Fibroblast of lung (primary cell): ENCODE measurements around the gene SPIRE1. TPM values are rescaled to one million over a fixed set of nuclear protein-coding genes. Genes with fewer than 3 reads are reported as not detected.

Experiments used
- DNase-seq, 2 donors: peaks; one replicate each; pipeline versions ENCODE4 v3.0.0 to v3.0.0-alpha.2; 2010; ENCODE audit warnings: low read depth in 2 of 2
- H2AFZ ChIP-seq: 2 replicates; pipeline ENCODE4 v1.5.1; 2012; ENCODE audit warnings: low read length, control low read depth, inconsistent platforms
- H3K27ac ChIP-seq: 2 replicates; pipeline ENCODE4 v1.5.1; 2011; ENCODE audit warnings: low read length, control low read depth; ENCODE audit not compliant: insufficient read depth
- H3K27me3 ChIP-seq: 2 replicates; pipeline ENCODE4 v1.5.1; 2011; ENCODE audit warnings: mild to moderate bottlenecking, low read length; ENCODE audit not compliant: control insufficient read depth, insufficient read depth
- H3K36me3 ChIP-seq: 2 replicates; pipeline ENCODE4 v1.5.1; 2011; ENCODE audit warnings: low read length; ENCODE audit not compliant: control insufficient read depth, insufficient read depth
- H3K4me1 ChIP-seq: 2 replicates; pipeline ENCODE4 v1.5.1; 2011; ENCODE audit warnings: low read length; ENCODE audit not compliant: control insufficient read depth, insufficient read depth; ENCODE audit errors: extremely low read depth
- H3K4me2 ChIP-seq: 2 replicates; pipeline ENCODE4 v1.5.1; 2011; ENCODE audit warnings: low read length, control low read depth; ENCODE audit not compliant: insufficient read depth; ENCODE audit errors: extremely low read depth
- H3K4me3 ChIP-seq, 4 experiments: fragments of 200-600 bp in 1 of 4; sonication (generic) in 1 of 4; replicated peaks in 1 of 4; 2 replicates each; pipeline ENCODE4 v1.5.1; 2011 to 2016; ENCODE audit warnings: low read length in 4 of 4, low read depth in 3 of 4, mild to moderate bottlenecking in 3 of 4, control low read depth in 2 of 4, inconsistent platforms in 1 of 4, mixed read lengths in 1 of 4; ENCODE audit not compliant: insufficient read depth in 1 of 4; ENCODE audit errors: control extremely low read depth in 1 of 4
- H3K79me2 ChIP-seq: 2 replicates; pipeline ENCODE4 v1.5.1; 2012; ENCODE audit warnings: mild to moderate bottlenecking, low read length, inconsistent platforms; ENCODE audit not compliant: control insufficient read depth, insufficient read depth
- H3K9ac ChIP-seq: 2 replicates; pipeline ENCODE4 v1.5.1; 2011; ENCODE audit warnings: mild to moderate bottlenecking, low read length, control low read depth; ENCODE audit not compliant: insufficient read depth
- H3K9me3 ChIP-seq: 2 replicates; pipeline ENCODE4 v1.5.1; 2012; ENCODE audit warnings: low read depth, low read length; ENCODE audit not compliant: control insufficient read depth, insufficient read depth
- H4K20me1 ChIP-seq: 2 replicates; pipeline ENCODE4 v1.5.1; 2011; ENCODE audit warnings: low read length; ENCODE audit not compliant: control insufficient read depth, insufficient read depth; ENCODE audit errors: extremely low read depth
- EZH2 ChIP-seq: IDR thresholded peaks from 2 replicates; pipeline ENCODE4 v1.5.1; 2012; ENCODE audit warnings: low read length, control low read depth, mild to moderate bottlenecking; ENCODE audit errors: missing control alignments
- polyA minus RNA-seq: library from RNA; depleted of rRNA, polyadenylated mRNA; stranded (reverse); fragments of >200 nt; gene quantifications from 2 replicates; pipeline ENCODE4 v1.2.3, GENCODE V29; 2011; ENCODE audit warnings: low replicate concordance
- polyA plus RNA-seq, 2 donors: library from polyadenylated mRNA; depleted of rRNA in 1 of 2; stranded (reverse) in 1 of 2; unstranded in 1 of 2; fragments of >200 nt; gene quantifications; 2 replicates each; pipeline ENCODE4 v1.2.1, GENCODE V29; 2011 to 2012; ENCODE audit warnings: missing spikeins in 1 of 2
- total RNA-seq: library from RNA; depleted of rRNA; stranded (reverse); fragments of >200 nt; gene quantifications from 2 replicates; pipeline ENCODE4 v1.2.1, GENCODE V29; 2014
- TF ChIP-seq, protein P1 (sequence below), 2 donors: IDR thresholded peaks in 1 of 2; conservative IDR thresholded peaks in 1 of 2; 1 replicate in 1 of 2; 2 replicates in 1 of 2; pipeline ENCODE4 v1.5.1; 2011 to 2012; ENCODE audit warnings: low read length in 2 of 2, control low read depth in 1 of 2, inconsistent platforms in 1 of 2, low read depth in 1 of 2, mild to moderate bottlenecking in 1 of 2

Gene SPIRE1
- total RNA-seq (28.8 and 31.0 TPM in 2 replicates), polyA plus RNA-seq (16.5 and 19.0 TPM in 2 replicates), polyA minus RNA-seq (7.4 and 16.3 TPM in 2 replicates)
- 13.0 and 13.7 TPM in 2 replicates for polyA plus RNA-seq (2012)

DNA sequence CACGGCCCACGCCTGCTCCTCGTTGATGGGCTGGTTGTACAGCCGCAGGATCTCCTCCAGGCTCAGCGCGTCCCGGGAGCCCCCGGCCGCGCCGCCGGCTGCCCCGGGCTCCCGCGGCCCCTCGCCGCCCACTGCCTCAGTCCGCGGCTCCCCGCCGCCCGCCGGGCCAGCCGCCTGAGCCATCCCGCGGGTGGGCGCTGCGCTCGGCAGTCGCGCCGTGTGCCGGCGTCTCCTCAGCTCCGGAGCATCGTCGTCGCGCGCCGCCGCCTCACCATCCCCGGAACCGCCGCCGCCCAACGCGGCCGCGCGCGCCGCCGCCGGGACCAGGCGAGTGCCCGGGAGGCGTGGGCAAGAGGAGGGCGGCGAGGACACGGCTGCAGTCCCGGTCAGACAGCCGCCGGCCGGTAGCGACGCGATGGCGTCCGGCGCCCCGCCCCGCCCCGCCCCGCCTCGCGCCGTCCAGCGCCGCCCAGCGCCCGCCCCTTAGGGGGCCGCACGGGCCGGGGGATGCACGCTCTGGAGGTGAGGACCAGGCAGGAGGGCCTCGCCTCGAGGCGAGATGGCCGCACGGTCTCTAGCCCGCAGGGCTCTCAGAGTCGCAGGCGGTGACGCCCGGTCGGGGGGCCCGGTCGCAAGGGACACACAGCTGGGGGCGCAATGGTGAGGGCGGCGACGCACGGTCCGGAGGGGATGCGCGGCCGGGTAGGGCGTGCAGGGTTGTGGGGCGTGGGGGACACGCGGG lies at the start of gene SPIRE1:
SPIRE1 (minus strand) TSS at position 424 of the 742 bp plus-strand sequence; CDS start at position 183, 241 bp downstream.
- H3K9me3 ChIP-seq: no peaks in the 10 kb centered on the region
- no peaks in the 10 kb centered on the region for H3K27me3 ChIP-seq
- H4K20me1 ChIP-seq: no peaks in the 10 kb centered on the region
- H3K27ac ChIP-seq: peak within 1 kb of the TSS; percentile 79
- H3K9ac ChIP-seq: peak within 1 kb of the TSS; percentile 89
- H3K79me2 ChIP-seq: peaks cover 37% of the 10 kb centered on the region
- H3K36me3 ChIP-seq: no peaks in the 10 kb centered on the region
- peak; percentile 48 to 65 for DNase-seq
- peak within 1 kb of the TSS; percentile 83 for H2AFZ ChIP-seq
- peak within 1 kb of the TSS; percentile 89 for H3K4me2 ChIP-seq
- TF ChIP-seq, protein P1, sequence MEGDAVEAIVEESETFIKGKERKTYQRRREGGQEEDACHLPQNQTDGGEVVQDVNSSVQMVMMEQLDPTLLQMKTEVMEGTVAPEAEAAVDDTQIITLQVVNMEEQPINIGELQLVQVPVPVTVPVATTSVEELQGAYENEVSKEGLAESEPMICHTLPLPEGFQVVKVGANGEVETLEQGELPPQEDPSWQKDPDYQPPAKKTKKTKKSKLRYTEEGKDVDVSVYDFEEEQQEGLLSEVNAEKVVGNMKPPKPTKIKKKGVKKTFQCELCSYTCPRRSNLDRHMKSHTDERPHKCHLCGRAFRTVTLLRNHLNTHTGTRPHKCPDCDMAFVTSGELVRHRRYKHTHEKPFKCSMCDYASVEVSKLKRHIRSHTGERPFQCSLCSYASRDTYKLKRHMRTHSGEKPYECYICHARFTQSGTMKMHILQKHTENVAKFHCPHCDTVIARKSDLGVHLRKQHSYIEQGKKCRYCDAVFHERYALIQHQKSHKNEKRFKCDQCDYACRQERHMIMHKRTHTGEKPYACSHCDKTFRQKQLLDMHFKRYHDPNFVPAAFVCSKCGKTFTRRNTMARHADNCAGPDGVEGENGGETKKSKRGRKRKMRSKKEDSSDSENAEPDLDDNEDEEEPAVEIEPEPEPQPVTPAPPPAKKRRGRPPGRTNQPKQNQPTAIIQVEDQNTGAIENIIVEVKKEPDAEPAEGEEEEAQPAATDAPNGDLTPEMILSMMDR (conservative IDR thresholded peaks at IDR 0.05 in 1 of 2, IDR thresholded peaks at IDR 0.05 in 1 of 2; ENCODE audit: low read depth in 1 of 2, low read length in 2 of 2): no peak
- no peak for TF ChIP-seq EZH2
- peak within 1 kb of the TSS; percentile 66 to 98 (median 74) for H3K4me3 ChIP-seq
- peaks cover 2% of the 10 kb centered on the region for H3K4me1 ChIP-seq

DNA sequence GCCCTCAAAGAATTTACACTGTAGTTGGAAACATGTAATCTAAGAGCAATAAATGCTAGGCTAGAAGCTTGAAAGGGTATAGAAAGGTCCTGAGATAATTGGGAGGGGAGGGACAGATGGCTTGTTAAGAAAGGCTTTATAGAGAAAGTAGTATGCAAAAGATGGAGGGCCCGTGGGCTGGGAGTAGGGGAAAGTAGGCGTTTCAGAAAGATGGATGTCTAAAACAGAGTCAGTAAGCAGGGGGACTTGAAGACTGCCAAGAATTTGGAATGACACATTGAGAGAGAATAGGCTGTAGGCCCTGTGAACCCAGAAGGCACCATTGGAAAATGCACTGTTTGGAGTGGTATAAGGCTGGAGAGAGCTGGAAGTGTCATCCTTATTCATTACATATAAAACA lies 45.8 kb upstream of the SPIRE1 start:
- Histone ChIP-seq H3K9me3 (no peaks in the 10 kb centered on the region), H3K4me2 (peak overlapping the region; percentile 67), H3K27me3 (no peaks in the 10 kb centered on the region), H3K4me3 (peak overlapping the region; percentile 67 to 98 (median 92)), H3K27ac (peak overlapping the region; percentile 96), H4K20me1 (no peaks in the 10 kb centered on the region), H3K9ac (peak overlapping the region; percentile 99), H3K36me3 (no peaks in the 10 kb centered on the region), H3K79me2 (peaks cover 42% of the 10 kb centered on the region), H3K4me1 (no peaks in the 10 kb centered on the region), H2AFZ (no peak overlapping the region)
- peak; percentile 20 to 47 for DNase-seq
- TF ChIP-seq, protein P1 (conservative IDR thresholded peaks at IDR 0.05 in 1 of 2, IDR thresholded peaks at IDR 0.05 in 1 of 2; ENCODE audit: low read depth in 1 of 2, low read length in 2 of 2): no peak
- no peak for TF ChIP-seq EZH2

DNA sequence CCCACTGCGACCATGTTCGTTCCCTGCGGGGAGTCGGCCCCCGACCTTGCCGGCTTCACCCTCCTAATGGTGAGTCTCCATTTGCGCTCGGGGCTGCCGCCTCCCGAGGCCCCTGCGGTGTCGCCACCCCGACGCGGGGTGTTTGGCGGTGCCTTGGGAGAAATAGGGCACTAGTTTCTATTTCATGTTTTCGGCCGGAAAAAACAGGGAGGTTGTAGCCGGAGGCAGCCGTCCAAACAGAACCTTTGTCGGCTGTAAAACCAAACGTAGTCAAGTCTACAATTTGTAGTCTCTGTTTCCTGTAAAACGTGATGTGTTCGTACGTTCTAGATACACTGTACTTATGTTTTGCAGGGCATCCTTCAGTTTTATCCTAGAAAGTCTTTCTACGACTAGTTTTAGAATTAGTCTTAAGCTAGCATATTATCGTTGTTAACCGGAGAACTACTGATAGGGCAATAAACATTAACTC lies 45.2 kb upstream of the SPIRE1 start:
- H3K79me2 ChIP-seq: peaks cover 42% of the 10 kb centered on the region
- peak overlapping the region; percentile 67 for H3K4me2 ChIP-seq
- peak overlapping the region; percentile 67 to 98 (median 92) for H3K4me3 ChIP-seq
- no peaks in the 10 kb centered on the region for H3K4me1 ChIP-seq
- H3K27me3 ChIP-seq: no peaks in the 10 kb centered on the region
- H3K9me3 ChIP-seq: no peaks in the 10 kb centered on the region
- H3K9ac ChIP-seq: peak overlapping the region; percentile 99
- DNase-seq: no peak
- H3K36me3 ChIP-seq: no peaks in the 10 kb centered on the region
- peak overlapping the region; percentile 96 for H3K27ac ChIP-seq
- TF ChIP-seq EZH2: no peak
- TF ChIP-seq, protein P1 (conservative IDR thresholded peaks at IDR 0.05 in 1 of 2, IDR thresholded peaks at IDR 0.05 in 1 of 2; ENCODE audit: low read depth in 1 of 2, low read length in 2 of 2): no peak
- peak overlapping the region; percentile 60 for H2AFZ ChIP-seq
- no peaks in the 10 kb centered on the region for H4K20me1 ChIP-seq
